Effector CD4-positive, alpha-beta T cell (primary cell): ENCODE measurements around the gene TCTA.

Source experiments
- DNase-seq: peaks from one replicate; pipeline ENCODE4 v3.0.0-alpha.2; 2020

Gene TCTA

DNA sequence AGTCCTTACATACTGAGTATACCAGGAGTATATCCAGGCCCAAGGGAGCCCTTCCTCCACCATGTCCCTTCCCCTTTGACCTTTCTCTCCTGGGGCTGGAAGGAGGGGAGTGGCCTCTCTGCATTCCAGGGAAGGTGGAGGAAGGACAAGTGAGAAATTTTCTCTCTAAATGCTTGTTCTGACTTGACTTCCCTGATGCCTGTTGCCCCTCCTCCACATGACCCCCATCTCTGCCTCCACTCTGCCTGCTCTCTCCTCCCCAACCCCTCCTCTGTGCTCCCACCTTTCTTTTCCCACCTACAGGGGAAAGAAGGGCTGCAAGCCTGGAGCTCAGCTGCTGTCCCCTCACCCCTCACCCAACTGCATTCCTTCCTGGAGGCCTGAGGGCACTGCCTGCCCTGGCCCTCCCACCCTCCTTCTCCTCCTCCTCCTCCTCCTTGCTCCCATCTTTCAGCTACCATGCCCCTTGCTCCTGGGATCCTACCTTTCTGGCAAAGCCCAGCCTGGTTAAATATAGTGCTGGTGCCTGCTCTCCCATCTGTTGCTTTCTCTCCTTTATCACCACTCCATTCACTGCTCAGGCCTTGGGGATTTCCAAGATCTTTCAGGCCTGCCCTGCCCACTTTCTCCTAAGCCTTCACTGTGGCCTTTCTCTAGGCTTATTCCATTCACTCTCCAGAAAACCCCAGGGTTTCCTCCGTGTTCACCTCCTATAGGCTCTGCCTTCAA, 49.4 kb downstream of the TCTA start:
- DNase-seq, result no peak

DNA sequence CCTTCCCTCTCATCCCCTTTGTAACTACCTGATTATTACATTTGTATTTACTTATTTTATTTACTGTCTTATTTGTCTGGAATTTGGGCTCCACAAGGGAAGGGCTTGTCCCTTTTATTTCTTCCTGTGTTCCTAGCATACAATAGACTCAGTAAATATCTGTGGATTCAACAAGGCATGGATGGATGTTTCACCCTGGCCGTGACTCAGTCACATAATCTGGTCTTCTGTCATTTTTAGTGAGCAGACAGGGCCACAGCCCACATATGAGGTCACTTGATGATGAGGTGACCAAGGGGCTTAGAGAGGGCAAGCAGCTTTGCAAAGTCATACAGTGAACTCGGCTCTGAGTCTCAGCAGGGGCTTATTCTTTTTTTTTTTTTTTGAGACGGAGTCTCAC, 50.0 kb downstream of the TCTA start:
- DNase-seq, result no peak

DNA sequence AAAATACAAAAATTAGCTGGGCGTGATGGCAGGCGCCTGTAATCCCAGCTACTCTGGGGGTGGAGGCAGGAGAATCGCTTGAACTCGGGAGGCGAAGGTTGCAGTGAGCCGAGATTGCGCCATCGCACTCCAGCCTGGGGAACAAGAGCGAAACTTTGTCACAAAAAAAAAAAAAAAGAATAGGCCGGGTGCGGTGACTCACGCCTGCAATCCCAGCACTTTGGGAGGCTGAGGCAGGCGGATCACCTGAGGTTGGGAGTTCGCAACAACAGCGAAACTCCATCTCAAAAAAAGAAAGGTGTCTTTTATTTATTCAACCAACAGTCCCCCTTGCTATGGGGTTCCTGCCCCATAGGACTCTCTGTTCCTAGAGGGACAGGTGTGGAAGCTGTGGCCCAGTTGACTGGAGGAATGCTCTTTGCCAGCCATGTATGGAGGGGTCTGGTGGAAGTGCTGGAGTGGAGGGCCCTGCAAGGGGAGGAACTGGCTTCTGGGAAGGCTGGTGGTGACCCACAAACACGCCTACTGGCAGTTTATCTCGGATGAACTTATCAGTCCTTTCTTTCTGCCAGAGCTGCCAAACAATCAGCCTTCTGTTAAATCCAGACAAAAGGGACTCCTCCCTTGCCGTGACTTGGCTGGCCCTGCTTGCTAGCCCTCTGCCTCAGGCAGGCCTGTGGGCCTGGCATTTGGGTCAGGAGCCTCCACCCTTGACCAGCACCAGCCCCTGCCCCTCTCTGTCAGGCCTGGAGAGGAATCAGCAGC, 53.2 kb downstream of the TCTA start:
- no peak for DNase-seq
